Muscle of leg (tissue), 11 donors: Measurements from ENCODE around the gene MMP1. TPM values are rescaled to one million over a fixed set of nuclear protein-coding genes. Genes with fewer than 3 reads are reported as not detected.
"Not testable (repeated sequence)": the region's sequence is repeated elsewhere in the genome, so short reads cannot be mapped to it uniquely, and the experiment has no call there.

Experiments
- DNase-seq: peaks from one replicate; pipeline ENCODE4 v3.0.0; 2013
- H3K27ac ChIP-seq: one replicate; pipeline ENCODE4 v1.5.1; 2013; ENCODE audit warnings: mild to moderate bottlenecking, low read length, control low read depth
- H3K27me3 ChIP-seq: one replicate; pipeline ENCODE4 v1.6.1; 2013; ENCODE audit warnings: low read length; ENCODE audit not compliant: control insufficient read depth, insufficient read depth
- H3K36me3 ChIP-seq: one replicate; pipeline ENCODE4 v1.6.1; 2013; ENCODE audit warnings: low read length; ENCODE audit not compliant: control insufficient read depth, insufficient read depth
- H3K4me1 ChIP-seq: one replicate; pipeline ENCODE4 v1.6.1; 2013; ENCODE audit warnings: low read length; ENCODE audit not compliant: control insufficient read depth, insufficient read depth
- H3K4me3 ChIP-seq: one replicate; pipeline ENCODE4 v1.5.1; 2013; ENCODE audit warnings: low read length, control low read depth
- H3K9me3 ChIP-seq: replicated peaks from 2 replicates; pipeline ENCODE4 v1.6.1; 2013; ENCODE audit warnings: low read depth, low read length; ENCODE audit not compliant: control insufficient read depth
- WGBS: methylation state at CpG from one replicate; pipeline ENCODE4 v1.1.5; 2013; ENCODE audit warnings: missing lambda C conversion rate; ENCODE audit not compliant: insufficient coverage; 5-methylcytosine and 5-hydroxymethylcytosine counted together
- polyA plus RNA-seq, 8 donors: library from polyadenylated mRNA; unstranded; fragments of 120-200 nt; gene quantifications; one replicate each; pipeline versions ENCODE4 v1.2.1 to v1.2.3, GENCODE V29; 2013; ENCODE audit warnings: inconsistent platforms in 1 of 8, low replicate concordance in 1 of 8; ENCODE audit not compliant: insufficient read length in 8 of 8, insufficient read depth in 1 of 8
- total RNA-seq: library from RNA; stranded (reverse); fragments of 120-200 nt; gene quantifications from one replicate; pipeline ENCODE4 v1.2.4, GENCODE V29; 2013

MMP1 gene
- total and polyA plus RNA-seq, 9 donors: 0.04 to 3.8 (median 0.88) TPM

GRCh38 chr11:102763440-102763839 lies 34.5 kb downstream of the MMP1 start:
- H3K4me1 ChIP-seq: no peaks in the 10 kb centered on the region
- H3K27ac ChIP-seq: no peak overlapping the region
- DNase-seq: no peak
- WGBS: no CpG with 5 or more reads among the region's 2 CpGs
- no peak overlapping the region for H3K4me3 ChIP-seq
- no peaks in the 10 kb centered on the region for H3K9me3 ChIP-seq
- H3K36me3 ChIP-seq: no peaks in the 10 kb centered on the region
- no peaks in the 10 kb centered on the region for H3K27me3 ChIP-seq

GRCh38 chr11:102762361-102762767 lies 35.6 kb downstream of the MMP1 start:
- Histone ChIP-seq H3K4me1 (no peaks in the 10 kb centered on the region), H3K27ac (no peak overlapping the region), H3K9me3 (no peaks in the 10 kb centered on the region), H3K36me3 (no peaks in the 10 kb centered on the region), H3K27me3 (no peaks in the 10 kb centered on the region), H3K4me3 (no peak overlapping the region)
- WGBS: no CpG with 5 or more reads among the region's 2 CpGs
- DNase-seq: no peak

GRCh38 chr11:102761646-102762238 lies 36.2 kb downstream of the MMP1 start:
- no peaks in the 10 kb centered on the region for H3K9me3 ChIP-seq
- no peak overlapping the region for H3K4me3 ChIP-seq
- WGBS: 69% methylated on average over 1 of the region's 4 CpGs
- H3K27ac ChIP-seq: no peak overlapping the region
- no peaks in the 10 kb centered on the region for H3K27me3 ChIP-seq
- H3K4me1 ChIP-seq: no peaks in the 10 kb centered on the region
- no peaks in the 10 kb centered on the region for H3K36me3 ChIP-seq
- DNase-seq: peak; percentile 41

GRCh38 chr11:102760344-102761035 lies 37.5 kb downstream of the MMP1 start:
- no peaks in the 10 kb centered on the region for H3K9me3 ChIP-seq
- no peaks in the 10 kb centered on the region for H3K27me3 ChIP-seq
- H3K36me3 ChIP-seq: no peaks in the 10 kb centered on the region
- H3K4me1 ChIP-seq: no peaks in the 10 kb centered on the region
- H3K27ac ChIP-seq: peak overlapping the region; percentile 48
- no peak overlapping the region for H3K4me3 ChIP-seq
- WGBS: no CpG with 5 or more reads among the region's 4 CpGs
- peak; percentile 93 for DNase-seq

DNA sequence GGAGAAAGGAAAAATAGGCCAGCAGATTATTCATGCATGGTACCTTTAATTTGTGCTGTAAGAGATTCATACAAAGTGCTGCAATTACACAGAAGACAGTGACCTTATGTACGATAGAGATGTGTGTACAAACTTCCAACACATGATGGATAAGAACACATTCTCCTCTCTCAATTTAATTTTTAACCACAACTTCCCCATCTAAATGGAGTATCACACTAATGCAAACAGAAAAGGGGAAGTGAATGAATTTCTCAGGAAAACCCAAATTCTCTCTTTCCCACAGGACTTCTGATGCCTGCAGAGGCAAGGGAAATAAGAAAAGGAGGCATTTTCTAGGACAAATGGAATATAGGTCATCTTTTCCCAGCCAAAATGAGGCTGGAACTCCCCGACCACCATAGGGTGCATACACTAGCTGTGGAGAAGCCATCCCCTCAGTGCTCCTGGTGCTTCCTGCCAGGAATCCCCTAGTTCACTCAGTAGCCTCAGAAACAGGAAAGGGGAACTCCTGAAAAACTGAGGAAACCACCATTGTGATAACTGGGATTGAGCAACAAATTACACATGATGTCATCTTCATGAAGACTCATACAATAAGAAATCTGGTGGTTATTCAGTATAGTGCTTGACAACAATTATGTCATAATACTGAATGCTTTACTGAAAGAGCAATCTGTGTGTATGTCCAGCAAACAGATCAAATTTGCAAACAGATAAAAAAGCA lies 40.0 kb downstream of the MMP1 start:
- peak; percentile 26 for DNase-seq
- Histone ChIP-seq H3K36me3 (no peaks in the 10 kb centered on the region), H3K27me3 (no peaks in the 10 kb centered on the region), H3K4me3 (no peak overlapping the region), H3K4me1 (no peaks in the 10 kb centered on the region), H3K9me3 (no peaks in the 10 kb centered on the region), H3K27ac (no peak overlapping the region)
- WGBS: no CpG with 5 or more reads among the region's 2 CpGs

GRCh38 chr11:102753267-102753666 lies 44.7 kb downstream of the MMP1 start:
- DNase-seq: no peak
- no CpG with 5 or more reads among the region's 1 CpG for WGBS
- H3K4me3 ChIP-seq: no peak overlapping the region
- no peaks in the 10 kb centered on the region for H3K9me3 ChIP-seq
- H3K36me3 ChIP-seq: no peaks in the 10 kb centered on the region
- H3K4me1 ChIP-seq: no peaks in the 10 kb centered on the region
- H3K27me3 ChIP-seq: no peaks in the 10 kb centered on the region
- H3K27ac ChIP-seq: no peak overlapping the region

GRCh38 chr11:102751673-102752072 lies 46.3 kb downstream of the MMP1 start:
- no peaks in the 10 kb centered on the region for H3K9me3 ChIP-seq
- no peaks in the 10 kb centered on the region for H3K27me3 ChIP-seq
- H3K27ac ChIP-seq: no peak overlapping the region
- DNase-seq: no peak
- no peaks in the 10 kb centered on the region for H3K36me3 ChIP-seq
- H3K4me1 ChIP-seq: no peaks in the 10 kb centered on the region
- no peak overlapping the region for H3K4me3 ChIP-seq

DNA sequence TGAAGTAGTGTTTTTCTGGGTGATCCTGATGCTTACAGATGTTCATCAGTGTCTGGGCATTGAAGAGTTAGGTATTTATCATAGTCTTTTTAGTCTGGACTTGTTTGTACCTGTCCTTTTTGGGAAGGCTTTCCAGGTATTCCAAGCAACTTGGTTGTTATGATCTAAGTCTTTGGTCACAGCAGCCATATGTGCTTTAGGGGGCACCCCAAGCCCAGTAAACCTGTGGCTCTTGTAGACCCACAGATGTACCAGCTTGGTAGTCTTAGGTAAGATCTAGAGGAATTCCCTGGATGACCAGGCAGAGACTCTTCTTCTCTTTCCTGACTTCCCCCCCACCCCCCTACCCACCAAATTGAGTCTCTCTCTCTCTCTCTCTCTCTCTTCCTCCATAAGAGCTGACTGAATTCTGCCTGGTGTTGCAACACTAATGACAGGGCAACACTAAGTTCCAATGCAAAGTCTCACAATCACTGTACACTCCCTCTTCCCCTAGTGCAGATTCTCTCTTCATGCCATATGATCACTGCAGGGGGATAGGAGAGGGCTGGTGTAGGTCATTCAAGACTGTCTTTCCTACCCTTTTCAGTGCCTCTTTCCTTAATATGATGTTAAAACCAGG lies 48.7 kb downstream of the MMP1 start:
- Histone ChIP-seq H3K9me3 (no peaks in the 10 kb centered on the region), H3K27me3 (no peaks in the 10 kb centered on the region), H3K4me3 (no peak overlapping the region), H3K36me3 (no peaks in the 10 kb centered on the region), H3K4me1 (no peaks in the 10 kb centered on the region), H3K27ac (no peak overlapping the region)
- no peak for DNase-seq

DNA sequence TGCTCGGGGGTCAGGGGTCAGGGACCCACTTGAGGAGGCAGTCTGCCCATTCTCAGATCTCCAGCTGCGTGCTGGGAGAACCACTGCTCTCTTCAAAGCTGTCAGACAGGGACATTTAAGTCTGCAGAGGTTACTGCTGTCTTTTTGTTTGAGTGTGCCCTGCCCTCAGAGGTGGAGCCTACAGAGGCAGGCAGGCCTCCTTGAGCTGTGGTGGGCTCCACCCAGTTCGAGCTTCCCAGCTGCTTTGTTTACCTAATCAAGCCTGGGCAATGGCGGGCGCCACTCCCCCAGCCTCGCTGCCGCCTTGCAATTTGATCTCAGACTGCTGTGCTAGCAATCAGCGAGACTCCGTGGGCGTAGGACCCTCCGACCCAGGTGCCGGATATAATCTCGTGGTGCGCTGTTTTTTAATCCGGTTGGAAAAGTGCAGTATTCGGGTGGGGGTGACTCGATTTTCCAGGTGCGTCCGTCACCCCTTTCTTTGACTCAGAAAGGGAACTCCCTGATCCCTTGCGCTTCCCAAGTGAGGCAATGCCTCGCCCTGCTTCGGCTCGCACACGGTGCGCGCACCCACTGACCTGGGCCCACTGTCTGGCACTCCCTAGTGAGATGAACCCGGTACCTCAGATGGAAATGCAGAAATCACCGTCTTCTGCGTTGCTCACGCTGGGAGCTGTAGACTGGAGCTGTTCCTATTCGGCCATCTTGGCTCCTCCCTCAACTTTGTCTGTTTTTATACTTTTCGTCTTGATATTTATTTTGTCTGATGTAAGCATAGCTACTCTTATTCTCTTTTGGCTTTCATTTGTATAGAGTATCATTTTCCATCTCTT lies 51.0 kb downstream of the MMP1 start:
- H3K4me1 ChIP-seq, H3K36me3 ChIP-seq, DNase-seq, H3K27ac ChIP-seq, H3K27me3 ChIP-seq, H3K4me3 ChIP-seq, H3K9me3 ChIP-seq: not testable (repeated sequence)
- 86% methylated on average over 21 of the region's 32 CpGs for WGBS
